ENCODE measurements around the gene SAPCD2. TPM values are rescaled to one million over a fixed set of nuclear protein-coding genes. Genes with fewer than 3 reads are reported as not detected.

SAPCD2 gene
- total and polyA plus RNA-seq, 2 of the 8 experiments (the other 6 are each of a cell fraction or from before 2014, with no cell fraction given) = 12.7 to 32.1 TPM

GRCh38 chr9:137046088-137046787, 24.1 kb downstream of the SAPCD2 start, which contains the start of gene NPDC1:
NPDC1 (minus strand) TSS chr9:137046177; CDS start chr9:137045989, 188 bp downstream.
- Histone ChIP-seq H4K8ac (ENCODE audit: extremely low read depth, insufficient read depth, low read length) (peak within 1 kb of the TSS; percentile 79; the same call in 1 of the 2 replicates), H3K9me3 (ENCODE audit: insufficient read depth in 2 of 2, low read depth in 1 of 2, low read length in 1 of 2) (no peaks in the 10 kb centered on the region), H3K18ac (ENCODE audit: extremely low read depth, low read length) (peak within 1 kb of the TSS; percentile 7), H2BK5ac (ENCODE audit: low read depth, low read length) (no peak within 1 kb of the TSS), H4K20me1 (replicated peaks in 1 of 2; ENCODE audit: control insufficient read depth in 1 of 2, insufficient read depth in 2 of 2, low read length in 2 of 2) (peaks cover 8 to 26% of the 10 kb centered on the region in 2 experiments), H3K23ac (ENCODE audit: insufficient read length) (no peak within 1 kb of the TSS), H3K79me2 (ENCODE audit: control insufficient read depth in 1 of 2, insufficient read depth in 2 of 2, low read length in 2 of 2) (peaks cover 0 to 4% of the 10 kb centered on the region in 2 experiments; a peak in 1 of 4 replicates), H3K4me2 (ENCODE audit: insufficient read depth in 1 of 2, low read depth in 2 of 2, low read length in 2 of 2) (peak within 1 kb of the TSS; percentile 34 to 99), H2BK12ac (ENCODE audit: low read depth, low read length) (peak within 1 kb of the TSS; percentile 17; the same call in 1 of the 2 replicates), H3K14ac (ENCODE audit: insufficient read length) (no peak within 1 kb of the TSS), H2AFZ (ENCODE audit: low read length) (no peak within 1 kb of the TSS), H3K23me2 (ENCODE audit: low read depth, low read length) (peaks cover 12% of the 10 kb centered on the region; the same call in 1 of the 2 replicates), H3K27ac (ENCODE audit: low read depth, low read length) (no peak within 1 kb of the TSS), H2BK15ac (ENCODE audit: low read length) (no peak within 1 kb of the TSS), H3K4me3 (ENCODE audit: extremely low read depth in 1 of 4, insufficient read depth in 2 of 4, low read depth in 3 of 4, low read length in 4 of 4) (peak within 1 kb of the TSS; percentile 38 to 62 (median 56)), H3K79me1 (ENCODE audit: low read depth, low read length) (peaks cover 9% of the 10 kb centered on the region), H3K9ac (replicated peaks in 1 of 4; ENCODE audit: extremely low read depth in 1 of 4, low read depth in 3 of 4, low read length in 3 of 4) (peak within 1 kb of the TSS in 1 of 4 experiments; percentile 71; a peak in 4 of 7 replicates), H3K4me1 (replicated peaks in 1 of 4; ENCODE audit: control insufficient read depth in 3 of 4, insufficient read depth in 4 of 4, low read length in 3 of 4) (peaks cover 3 to 14% (median 8%) of the 10 kb centered on the region in 4 experiments; a peak in 6 of 7 replicates), H2BK20ac (ENCODE audit: low read length) (no peak within 1 kb of the TSS), H3K4ac (replicated peaks; ENCODE audit: insufficient read length, low read depth, low read length) (no peak within 1 kb of the TSS), H3K56ac (replicated peaks; ENCODE audit: insufficient read length, low read depth, low read length) (no peak within 1 kb of the TSS), H3K36me3 (ENCODE audit: control insufficient read depth in 2 of 4, insufficient read depth in 4 of 4, low read length in 3 of 4) (no peaks in the 10 kb centered on the region), H2AK5ac (ENCODE audit: low read depth, low read length) (no peak within 1 kb of the TSS), H4K5ac (ENCODE audit: insufficient read length, low read depth, low read length) (peak within 1 kb of the TSS; percentile 42), H2BK120ac (replicated peaks; ENCODE audit: low read depth, low read length) (no peak within 1 kb of the TSS), H4K91ac (replicated peaks; ENCODE audit: insufficient read length, low read length) (peak within 1 kb of the TSS; percentile 54), H3K27me3 (replicated peaks in 1 of 4; ENCODE audit: control insufficient read depth in 3 of 4, extremely low read depth in 1 of 4, insufficient read depth in 3 of 4, low read length in 3 of 4) (peaks cover 17 to 51% (median 37%) of the 10 kb centered on the region in 4 experiments)
- POLR2A ChIA-PET (ENCODE audit: partially characterized antibody) = interaction anchor here (0.6 to 1.6 kb wide), 6 partner anchors 10 to 198 kb away, joined by 3 to 4 read pairs (median 3); partner anchors contain the start of gene MAN1B1
- DNase-seq (ENCODE audit: low read depth in 1 of 2, low spot score in 2 of 2) (peak; percentile 59 to 99), FAIRE-seq (no peak)
- CTCF ChIA-PET (ENCODE audit: partially characterized antibody) = interaction anchor here (0.5 to 7.6 kb wide), 34 partner anchors 8 to 296 kb away, joined by 3 to 291 read pairs (median 4); partner anchors contain the start of genes ABCA2, FUT7, MAN1B1 and RNF224
- WGBS, 2 experiments (ENCODE audit: extremely low coverage in 1 of 2, insufficient coverage in 1 of 2, insufficient read length in 1 of 2, insufficient replicate concordance in 2 of 2, low coverage in 1 of 2, low lambda C conversion rate in 2 of 2, missing lambda C conversion rate in 1 of 2) = 2% methylated on average over 46 of the region's 57 CpGs; no CpG with 5 or more reads in 1 of the 2 experiments
- TF ChIP-seq TEAD4 (IDR thresholded peaks at IDR 0.05; ENCODE audit: low read depth, low read length) = peak; percentile 21; the same call in 1 of the 2 replicates
- TF ChIP-seq EGR1 (IDR thresholded peaks at IDR 0.05; ENCODE audit: borderline replicate concordance, low read depth, low read length) = peak; percentile 85; the same call in 1 of the 2 replicates
- peak; percentile 59; the same call in 1 of the 2 replicates for TF ChIP-seq E2F6 (IDR thresholded peaks at IDR 0.05)
- peak; percentile 23 for TF ChIP-seq ASH2L (IDR thresholded peaks at IDR 0.05; ENCODE audit: low read length)
- no peak for TF ChIP-seq KDM5A (IDR thresholded peaks at IDR 0.05; ENCODE audit: low read length)
- TF ChIP-seq TCF12 (IDR thresholded peaks at IDR 0.05; ENCODE audit: low read depth, low read length) = 0 out of 2 replicates have a peak, but pooled peaks have one; percentile 58
- peak; percentile 22 for TF ChIP-seq EZH2 (IDR thresholded peaks at IDR 0.05; ENCODE audit: low read depth, low read length, severe bottlenecking)
- peak; percentile 68 for TF ChIP-seq MAX (IDR thresholded peaks at IDR 0.05)
